Liver (tissue), 9 donors: ENCODE data around the gene NF1. TPM values are rescaled to one million over a fixed set of nuclear protein-coding genes. Genes with fewer than 3 reads are reported as not detected.

ENCODE experiments used
- DNase-seq: peaks from one replicate; pipeline ENCODE4 v3.0.0-alpha.2; 2017; ENCODE audit warnings: low spot score
- H3K27ac ChIP-seq, 2 donors: one replicate each; pipeline ENCODE4 v1.7.0; 2013; ENCODE audit warnings: inconsistent platforms in 2 of 2, low read length in 2 of 2, control low read depth in 1 of 2, low read depth in 1 of 2, mild to moderate bottlenecking in 1 of 2
- H3K27me3 ChIP-seq, 4 donors: one replicate each; pipeline versions ENCODE4 v1.6.1 to v1.7.0; 2013; ENCODE audit warnings: low read length in 3 of 4, inconsistent platforms in 1 of 4, mild to moderate bottlenecking in 1 of 4, moderate library complexity in 1 of 4; ENCODE audit not compliant: control insufficient read depth in 4 of 4, insufficient read depth in 4 of 4
- H3K36me3 ChIP-seq, 4 donors: one replicate each; pipeline versions ENCODE4 v1.6.1 to v1.7.0; 2013; ENCODE audit warnings: low read length in 3 of 4, mild to moderate bottlenecking in 3 of 4, low read depth in 1 of 4, moderate library complexity in 1 of 4; ENCODE audit not compliant: control insufficient read depth in 4 of 4, insufficient read depth in 3 of 4
- H3K4me1 ChIP-seq, 4 donors: one replicate each; pipeline versions ENCODE4 v1.6.1 to v1.7.0; 2013; ENCODE audit warnings: low read length in 3 of 4, mild to moderate bottlenecking in 3 of 4, moderate library complexity in 1 of 4; ENCODE audit not compliant: control insufficient read depth in 4 of 4, insufficient read depth in 4 of 4
- H3K4me3 ChIP-seq, 3 donors: one replicate each; pipeline versions ENCODE4 v1.6.1 to v1.7.0; 2013; ENCODE audit warnings: low read length in 3 of 3, control low read depth in 1 of 3, low read depth in 1 of 3, mild to moderate bottlenecking in 1 of 3
- H3K9ac ChIP-seq, 2 donors: one replicate each; pipeline ENCODE4 v1.7.0; 2013; ENCODE audit warnings: low read length in 2 of 2, mild to moderate bottlenecking in 2 of 2, moderate library complexity in 2 of 2, control low read depth in 1 of 2, low read depth in 1 of 2
- H3K9me3 ChIP-seq, 4 donors: one replicate each; pipeline versions ENCODE4 v1.6.1 to v1.7.0; 2013; ENCODE audit warnings: low read length in 3 of 4; ENCODE audit not compliant: control insufficient read depth in 4 of 4
- EGR1 ChIP-seq, 2 donors: IDR thresholded peaks; 2 replicates each; pipeline ENCODE4 v1.6.1; 2016 to 2018; ENCODE audit warnings: antibody characterized with exemption in 2 of 2, low read depth in 2 of 2
- FOXA1 ChIP-seq: IDR thresholded peaks from 2 replicates; pipeline ENCODE4 v1.6.1; 2016; ENCODE audit warnings: antibody characterized with exemption
- FOXA2 ChIP-seq: IDR thresholded peaks from 2 replicates; pipeline ENCODE4 v1.6.1; 2016; ENCODE audit warnings: antibody characterized with exemption
- GABPA ChIP-seq, 2 donors: IDR thresholded peaks in 1 of 2; conservative IDR thresholded peaks in 1 of 2; 2 replicates each; pipeline ENCODE4 v1.6.1; 2016; ENCODE audit warnings: antibody characterized with exemption in 2 of 2, mild to moderate bottlenecking in 1 of 2, moderate library complexity in 1 of 2
- NR2F2 ChIP-seq: IDR thresholded peaks from 2 replicates; pipeline ENCODE4 v1.6.1; 2016; ENCODE audit warnings: antibody characterized with exemption
- RAD21 ChIP-seq, 2 donors: IDR thresholded peaks; 2 replicates each; pipeline ENCODE4 v1.6.1; 2016; ENCODE audit warnings: antibody characterized with exemption in 2 of 2, mild to moderate bottlenecking in 2 of 2
- SP1 ChIP-seq: IDR thresholded peaks from 2 replicates; pipeline ENCODE4 v1.6.1; 2018; ENCODE audit warnings: antibody characterized with exemption, mild to moderate bottlenecking
- WGBS: extraction: QIAGEN DNeasy Blood & Tissue Kit; methylation state at CpG from one replicate; pipeline ENCODE4 v1.1.7; 2013; 5-methylcytosine and 5-hydroxymethylcytosine counted together
- polyA plus RNA-seq, 2 donors: library from polyadenylated mRNA; stranded (reverse) in 1 of 2; unstranded in 1 of 2; fragments of 200-250 nt in 1 of 2; fragments of >200 nt in 1 of 2; fragmentation: Nextera tagmentation in 1 of 2; extraction: Ambion mirVana in 1 of 2; gene quantifications; one replicate each; pipeline versions ENCODE4 v1.2.1 to v1.2.3, GENCODE V29; 2013 to 2015
- total RNA-seq, 2 donors: library from RNA; depleted of rRNA; stranded (reverse); fragments of >200 nt; gene quantifications; one replicate each; pipeline ENCODE4 v1.2.3, GENCODE V29; 2014
- TF ChIP-seq, protein P1 (sequence below): fragments of 150-350 bp; IDR thresholded peaks from 2 replicates; pipeline ENCODE4 v1.5.1; 2017; ENCODE audit warnings: improper control_type of control experiment, low read depth, low read length; ENCODE audit not compliant: missing input control
- TF ChIP-seq, protein P2 (sequence below): IDR thresholded peaks from 2 replicates; pipeline ENCODE4 v1.6.1; 2016; ENCODE audit warnings: antibody characterized with exemption, mild to moderate bottlenecking
- donor health status: healthy.
- donor health status: healthy.
- donor health status: healthy.
- donor health status: healthy.
- donor health status: healthy.

NF1 gene
- total and polyA plus RNA-seq, 4 donors = 4.6 to 42.6 (median 13.5) TPM

- Histone ChIP-seq H3K9ac (no peak overlapping the region), H3K4me1 (peaks cover 0 to 2% (median 0%) of the 10 kb centered on the region in 4 donors), H3K4me3 (no peak overlapping the region), H3K9me3 (no peaks in the 10 kb centered on the region), H3K27me3 (no peaks in the 10 kb centered on the region), H3K27ac (no peak overlapping the region), H3K36me3 (peaks cover 0 to 11% (median 5%) of the 10 kb centered on the region in 4 donors)
- DNase-seq = no peak
- no peak for TF ChIP-seq FOXA2
- no peak for TF ChIP-seq FOXA1
- TF ChIP-seq NR2F2 = peak; percentile 15
- 71% methylated on average over 4 of the region's 4 CpGs for WGBS
Observed at GRCh38 chr17:31371511-31372097, 276.8 kb downstream of the NF1 start.

- no peak overlapping the region for H3K9ac ChIP-seq
- H3K36me3 ChIP-seq = peaks cover 2 to 11% (median 5%) of the 10 kb centered on the region in 4 donors
- H3K27ac ChIP-seq = no peak overlapping the region
- WGBS = 87% methylated on average over 10 of the region's 10 CpGs
- DNase-seq = no peak
- no peak overlapping the region for H3K4me3 ChIP-seq
- H3K9me3 ChIP-seq = no peaks in the 10 kb centered on the region
- peaks cover 0 to 2% (median 0%) of the 10 kb centered on the region in 4 donors for H3K4me1 ChIP-seq
- H3K27me3 ChIP-seq = no peaks in the 10 kb centered on the region
- TF ChIP-seq GABPA (IDR thresholded peaks at IDR 0.05 in 1 of 2, conservative IDR thresholded peaks at IDR 0.05 in 1 of 2) (no peak), RAD21 (IDR thresholded peaks at IDR 0.05) (peak; percentile 69 to 76), NR2F2 (no peak), EGR1 (IDR thresholded peaks at IDR 0.05; ENCODE audit: low read depth in 2 of 2) (no peak)
- TF ChIP-seq, protein P1, sequence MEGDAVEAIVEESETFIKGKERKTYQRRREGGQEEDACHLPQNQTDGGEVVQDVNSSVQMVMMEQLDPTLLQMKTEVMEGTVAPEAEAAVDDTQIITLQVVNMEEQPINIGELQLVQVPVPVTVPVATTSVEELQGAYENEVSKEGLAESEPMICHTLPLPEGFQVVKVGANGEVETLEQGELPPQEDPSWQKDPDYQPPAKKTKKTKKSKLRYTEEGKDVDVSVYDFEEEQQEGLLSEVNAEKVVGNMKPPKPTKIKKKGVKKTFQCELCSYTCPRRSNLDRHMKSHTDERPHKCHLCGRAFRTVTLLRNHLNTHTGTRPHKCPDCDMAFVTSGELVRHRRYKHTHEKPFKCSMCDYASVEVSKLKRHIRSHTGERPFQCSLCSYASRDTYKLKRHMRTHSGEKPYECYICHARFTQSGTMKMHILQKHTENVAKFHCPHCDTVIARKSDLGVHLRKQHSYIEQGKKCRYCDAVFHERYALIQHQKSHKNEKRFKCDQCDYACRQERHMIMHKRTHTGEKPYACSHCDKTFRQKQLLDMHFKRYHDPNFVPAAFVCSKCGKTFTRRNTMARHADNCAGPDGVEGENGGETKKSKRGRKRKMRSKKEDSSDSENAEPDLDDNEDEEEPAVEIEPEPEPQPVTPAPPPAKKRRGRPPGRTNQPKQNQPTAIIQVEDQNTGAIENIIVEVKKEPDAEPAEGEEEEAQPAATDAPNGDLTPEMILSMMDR = peak; percentile 50
- TF ChIP-seq, protein P2, sequence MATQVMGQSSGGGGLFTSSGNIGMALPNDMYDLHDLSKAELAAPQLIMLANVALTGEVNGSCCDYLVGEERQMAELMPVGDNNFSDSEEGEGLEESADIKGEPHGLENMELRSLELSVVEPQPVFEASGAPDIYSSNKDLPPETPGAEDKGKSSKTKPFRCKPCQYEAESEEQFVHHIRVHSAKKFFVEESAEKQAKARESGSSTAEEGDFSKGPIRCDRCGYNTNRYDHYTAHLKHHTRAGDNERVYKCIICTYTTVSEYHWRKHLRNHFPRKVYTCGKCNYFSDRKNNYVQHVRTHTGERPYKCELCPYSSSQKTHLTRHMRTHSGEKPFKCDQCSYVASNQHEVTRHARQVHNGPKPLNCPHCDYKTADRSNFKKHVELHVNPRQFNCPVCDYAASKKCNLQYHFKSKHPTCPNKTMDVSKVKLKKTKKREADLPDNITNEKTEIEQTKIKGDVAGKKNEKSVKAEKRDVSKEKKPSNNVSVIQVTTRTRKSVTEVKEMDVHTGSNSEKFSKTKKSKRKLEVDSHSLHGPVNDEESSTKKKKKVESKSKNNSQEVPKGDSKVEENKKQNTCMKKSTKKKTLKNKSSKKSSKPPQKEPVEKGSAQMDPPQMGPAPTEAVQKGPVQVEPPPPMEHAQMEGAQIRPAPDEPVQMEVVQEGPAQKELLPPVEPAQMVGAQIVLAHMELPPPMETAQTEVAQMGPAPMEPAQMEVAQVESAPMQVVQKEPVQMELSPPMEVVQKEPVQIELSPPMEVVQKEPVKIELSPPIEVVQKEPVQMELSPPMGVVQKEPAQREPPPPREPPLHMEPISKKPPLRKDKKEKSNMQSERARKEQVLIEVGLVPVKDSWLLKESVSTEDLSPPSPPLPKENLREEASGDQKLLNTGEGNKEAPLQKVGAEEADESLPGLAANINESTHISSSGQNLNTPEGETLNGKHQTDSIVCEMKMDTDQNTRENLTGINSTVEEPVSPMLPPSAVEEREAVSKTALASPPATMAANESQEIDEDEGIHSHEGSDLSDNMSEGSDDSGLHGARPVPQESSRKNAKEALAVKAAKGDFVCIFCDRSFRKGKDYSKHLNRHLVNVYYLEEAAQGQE = peak; percentile 93
Observed at GRCh38 chr17:31373150-31374093, 278.6 kb downstream of the NF1 start.

DNA sequence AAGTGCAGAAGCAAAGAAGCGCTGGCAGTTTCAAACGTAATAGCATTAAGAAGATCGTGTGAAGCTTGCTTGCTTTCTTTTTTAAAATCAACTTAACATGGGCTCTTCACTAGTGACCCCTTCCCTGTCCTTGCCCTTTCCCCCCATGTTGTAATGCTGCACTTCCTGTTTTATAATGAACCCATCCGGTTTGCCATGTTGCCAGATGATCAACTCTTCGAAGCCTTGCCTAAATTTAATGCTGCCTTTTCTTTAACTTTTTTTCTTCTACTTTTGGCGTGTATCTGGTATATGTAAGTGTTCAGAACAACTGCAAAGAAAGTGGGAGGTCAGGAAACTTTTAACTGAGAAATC lies 279.3 kb downstream of the NF1 start:
- no peak overlapping the region for H3K9ac ChIP-seq
- H3K36me3 ChIP-seq = peaks cover 2 to 11% (median 5%) of the 10 kb centered on the region in 4 donors
- no peak overlapping the region for H3K4me3 ChIP-seq
- no peaks in the 10 kb centered on the region for H3K9me3 ChIP-seq
- peaks cover 0 to 2% (median 0%) of the 10 kb centered on the region in 4 donors for H3K4me1 ChIP-seq
- 77% methylated on average over 6 of the region's 6 CpGs for WGBS
- H3K27ac ChIP-seq = no peak overlapping the region
- no peaks in the 10 kb centered on the region for H3K27me3 ChIP-seq
- no peak for DNase-seq
- TF ChIP-seq SP1 = no peak
